GM19468 (cell line): Measurements from ENCODE around the gene LRRC49.
"Not testable (repeated sequence)": the region's sequence is repeated elsewhere in the genome, so short reads cannot be mapped to it uniquely, and the experiment has no call there.

ENCODE experiments used
- ATAC-seq: cut with Tn5 transposase; IDR thresholded peaks from one replicate; pipeline ENCODE4 v1.9.1; 2021; ENCODE audit warnings: mild to moderate bottlenecking, moderate library complexity, moderate number of reproducible peaks; ENCODE audit not compliant: unreplicated experiment; ENCODE audit errors: extremely low read depth

Gene LRRC49

DNA sequence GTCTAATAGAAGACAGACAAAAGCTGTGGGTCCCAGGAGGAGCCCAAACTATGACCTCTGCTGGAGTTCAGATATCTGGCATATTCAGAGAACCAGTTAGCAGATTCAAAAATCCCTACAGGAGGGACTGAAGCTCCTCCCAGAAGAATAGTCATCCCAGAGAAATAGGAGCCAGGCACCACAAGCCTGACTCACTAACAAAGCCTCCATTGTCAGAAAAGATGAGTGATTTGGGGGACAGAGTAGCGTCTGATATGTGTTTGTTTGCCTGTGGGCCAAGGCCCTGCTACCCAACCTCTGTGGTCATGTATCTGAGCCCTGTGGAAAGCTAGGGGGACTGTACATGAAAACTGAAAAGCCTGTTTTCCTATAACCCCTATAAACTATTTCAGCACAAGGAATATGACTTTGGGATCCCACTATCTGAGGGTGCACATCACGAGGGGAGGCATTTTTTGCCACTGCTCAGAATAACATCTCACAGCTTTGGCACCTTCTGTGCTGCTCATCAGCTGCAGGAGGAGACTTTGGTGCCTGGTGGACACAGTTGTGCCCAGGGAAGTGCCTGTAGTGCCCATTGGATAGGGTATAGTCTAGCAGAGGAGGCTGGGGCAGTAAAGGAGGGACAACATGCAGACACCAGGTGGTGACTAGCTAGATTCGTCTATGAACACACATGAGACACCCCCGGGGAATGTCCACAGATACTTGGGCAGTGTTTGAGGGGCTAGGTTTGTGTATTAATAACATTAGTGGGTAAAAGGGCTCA lies 29.0 kb upstream of the LRRC49 start:
- ATAC-seq, result no peak

DNA sequence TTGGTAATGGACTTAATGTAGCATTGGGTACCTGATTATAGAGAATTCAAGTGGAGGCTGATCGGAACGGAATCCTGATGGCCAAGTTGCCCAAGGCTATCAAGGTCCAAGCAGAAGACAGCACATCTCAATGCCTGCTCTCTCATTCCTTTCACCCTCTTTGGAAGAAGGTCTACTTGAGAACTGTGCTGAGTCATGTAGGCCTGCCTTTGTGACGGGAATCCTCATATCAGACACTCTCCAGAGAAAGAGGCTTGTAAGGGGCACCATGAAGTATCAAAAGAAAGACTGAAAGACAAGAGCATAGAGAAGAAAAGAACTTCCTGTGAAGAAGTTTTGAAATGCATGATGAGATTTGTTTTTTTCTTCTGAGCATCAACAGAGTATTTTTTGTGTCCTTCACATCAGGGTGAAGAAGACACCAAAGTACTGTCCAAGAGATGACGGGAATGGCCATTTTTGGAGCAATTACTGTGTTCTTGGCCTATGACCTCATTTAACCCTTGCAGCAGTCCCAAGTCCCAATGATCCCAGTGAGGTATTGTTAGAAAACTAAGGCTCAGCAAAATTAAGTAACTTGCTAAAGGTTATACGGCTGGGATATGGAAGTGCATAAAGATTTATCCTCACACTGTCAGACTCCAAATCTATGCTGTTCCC lies 25.5 kb upstream of the LRRC49 start:
- no peak for ATAC-seq

DNA sequence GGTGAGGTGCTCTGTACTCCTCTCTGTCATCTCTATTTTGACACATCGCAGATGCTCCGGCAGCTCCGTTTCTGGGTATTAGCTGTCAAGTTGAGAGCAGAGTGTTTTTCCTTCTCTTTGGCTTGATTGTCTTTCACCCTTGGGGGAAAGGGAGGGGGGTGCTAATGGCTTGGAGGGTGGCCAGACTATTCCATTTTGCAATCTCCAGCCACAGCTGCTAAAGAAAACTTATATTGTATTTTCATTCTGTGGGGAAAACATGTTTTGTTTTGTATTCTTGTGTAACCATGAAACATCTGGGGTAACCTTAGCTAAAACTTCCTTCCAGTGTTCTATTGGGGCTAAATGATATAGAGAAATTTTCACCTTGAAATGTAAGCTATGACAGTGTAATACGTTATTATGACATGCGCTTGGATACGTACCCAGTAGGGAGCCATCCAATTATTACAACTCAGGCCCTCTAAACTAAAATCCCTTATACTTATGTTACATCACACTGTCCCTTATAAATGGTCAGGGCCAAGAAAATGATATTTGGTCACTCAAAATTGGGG lies 24.6 kb upstream of the LRRC49 start:
- ATAC-seq, result no peak

- ATAC-seq, result no peak
Measured at GRCh38 chr15:70869346-70869745, 23.3 kb upstream of the LRRC49 start.

GRCh38 chr15:70870051-70870450 lies 22.6 kb upstream of the LRRC49 start:
- ATAC-seq, result no peak

DNA sequence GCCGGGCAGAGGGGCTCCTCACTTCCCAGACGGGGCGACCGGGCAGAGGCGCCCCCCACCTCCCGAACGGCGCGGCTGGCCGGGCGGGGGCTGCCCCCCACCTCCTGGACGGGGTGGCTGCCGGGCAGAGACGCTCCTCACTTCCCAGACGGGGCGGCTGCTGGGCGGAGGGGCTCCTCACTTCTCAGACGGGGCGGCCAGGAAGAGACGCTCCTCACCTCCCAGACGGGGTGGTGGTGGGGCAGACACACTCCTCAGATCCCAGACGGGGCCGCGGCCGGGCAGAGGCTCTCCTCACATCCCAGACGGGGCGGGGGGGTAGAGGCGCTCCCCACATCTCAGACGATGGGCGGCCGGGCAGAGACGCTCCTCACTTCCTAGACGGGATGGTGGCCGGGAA lies 21.1 kb upstream of the LRRC49 start:
- ATAC-seq, result not testable (repeated sequence)

DNA sequence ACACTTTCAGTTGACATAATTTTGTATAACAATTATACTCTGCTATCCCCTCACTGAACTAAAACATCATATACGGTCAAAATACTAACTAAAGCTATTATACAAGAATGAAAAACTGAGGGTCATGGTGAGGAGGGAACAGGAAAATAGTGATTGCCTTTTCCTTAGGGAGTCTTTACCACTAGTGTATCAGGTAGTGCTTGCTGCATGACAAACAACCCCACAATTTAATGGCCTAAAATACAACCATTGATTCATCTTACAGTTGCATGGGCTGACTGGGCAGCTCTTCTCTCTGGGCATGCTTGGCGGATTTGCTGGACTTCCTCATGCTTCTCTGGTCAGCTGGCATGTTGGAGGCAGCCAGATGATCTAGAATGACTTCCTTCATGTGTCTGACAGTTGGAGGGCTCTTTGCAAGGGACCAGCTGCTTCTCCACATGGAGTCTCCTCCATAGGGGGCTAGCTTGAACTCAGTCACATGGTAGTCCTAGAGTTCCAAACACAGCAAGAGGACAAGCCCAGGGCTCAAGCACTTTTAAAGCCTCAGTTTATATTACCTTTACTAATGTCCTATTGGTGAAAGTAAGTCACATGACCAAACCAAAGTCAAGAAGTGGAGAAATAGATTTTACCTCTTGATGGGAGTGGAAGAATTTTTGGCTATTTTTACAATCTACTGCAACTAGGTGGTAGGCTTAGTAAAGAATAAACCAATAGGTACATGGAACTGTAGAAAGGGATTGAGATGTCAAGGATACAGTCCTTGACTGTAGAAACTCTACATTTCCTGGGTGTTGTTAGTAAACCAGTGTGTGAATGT lies 19.2 kb upstream of the LRRC49 start:
- no peak for ATAC-seq

GRCh38 chr15:70875001-70875782 lies 17.4 kb upstream of the LRRC49 start:
- ATAC-seq, result no peak

DNA sequence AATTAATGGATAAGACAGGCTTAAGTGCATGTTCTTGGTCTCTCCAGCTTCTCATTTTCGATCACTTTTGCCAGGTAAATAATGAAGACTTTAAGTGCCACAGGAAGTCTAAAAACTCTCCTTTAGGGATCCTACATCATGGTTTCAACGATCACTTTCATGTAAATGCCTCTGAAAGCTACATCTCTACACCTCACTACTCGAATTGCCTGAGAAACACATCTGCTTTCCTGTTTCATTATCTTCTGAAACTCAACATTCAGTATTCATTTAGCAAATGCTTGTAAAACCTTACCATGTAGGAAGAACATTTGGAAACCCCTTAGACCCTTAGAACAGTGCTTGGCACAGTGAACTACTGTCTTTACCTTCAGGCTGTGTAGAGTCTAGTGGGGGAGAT lies 16.6 kb upstream of the LRRC49 start:
- peak; percentile 39 for ATAC-seq

DNA sequence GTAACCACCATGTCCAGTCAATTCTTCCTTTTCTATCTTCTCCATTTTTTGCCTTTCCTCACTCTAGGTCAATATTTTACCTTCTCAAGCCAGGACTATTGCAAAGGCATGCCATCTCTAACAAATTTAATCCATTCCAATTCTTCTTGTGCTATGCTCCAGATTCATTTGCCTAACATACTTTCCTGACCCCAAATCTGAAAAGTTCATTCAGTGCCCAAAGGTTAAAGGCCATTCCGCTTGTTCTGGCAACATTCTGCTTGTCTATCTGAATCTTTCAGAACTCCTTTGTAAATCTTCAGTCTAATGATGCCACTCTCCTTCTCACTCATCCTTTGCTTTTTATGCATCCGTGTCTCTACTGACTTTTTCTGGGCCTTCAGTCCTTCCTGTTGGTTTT lies 15.9 kb upstream of the LRRC49 start:
- no peak for ATAC-seq

DNA sequence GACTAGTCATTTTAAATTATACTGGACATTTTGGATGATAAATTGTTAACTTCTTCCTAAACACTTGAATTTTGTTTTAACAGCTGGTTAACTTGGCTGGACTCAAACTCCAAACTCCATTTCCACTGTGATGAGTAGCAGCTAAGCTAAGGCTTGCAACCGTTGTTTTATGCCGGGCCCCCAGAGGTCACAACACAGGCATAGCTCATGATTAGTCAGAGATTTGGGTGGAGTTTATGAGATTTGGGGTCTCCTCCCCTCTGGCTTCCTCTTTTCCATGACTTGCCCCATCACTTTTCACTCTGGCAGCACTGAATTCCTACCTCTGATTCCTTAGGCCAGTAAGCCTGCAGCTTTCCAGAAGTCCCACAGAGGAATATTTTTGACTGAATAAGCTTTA lies 13.2 kb upstream of the LRRC49 start:
- ATAC-seq, result no peak

GRCh38 chr15:70880781-70881180 lies 11.8 kb upstream of the LRRC49 start:
- ATAC-seq, result no peak

GRCh38 chr15:70882361-70882760 lies 10.3 kb upstream of the LRRC49 start:
- ATAC-seq, result no peak

- no peak for ATAC-seq
Measured at GRCh38 chr15:70892912-70893560, 410 bp downstream of the LRRC49 start.

DNA sequence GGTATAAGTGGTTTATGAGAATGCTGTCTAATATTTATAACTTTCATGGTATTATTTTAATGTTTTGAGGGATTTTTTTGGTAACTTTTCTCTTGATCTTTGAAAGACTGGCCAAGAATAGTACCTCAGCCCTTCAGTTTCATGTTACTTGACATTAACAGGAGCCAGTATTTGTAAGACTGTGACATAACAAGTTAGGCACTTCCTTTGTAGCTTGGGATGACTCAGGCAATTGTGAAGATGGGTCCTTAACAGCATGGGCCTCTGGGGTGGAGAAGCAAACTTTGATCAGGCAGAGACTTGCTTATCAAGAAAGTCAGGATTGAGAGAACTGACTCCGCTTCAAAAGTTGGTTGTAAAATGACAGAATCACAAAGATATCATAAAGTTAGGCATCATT lies 9.5 kb downstream of the LRRC49 start:
- no peak for ATAC-seq

GRCh38 chr15:70906842-70907241 lies 14.2 kb downstream of the LRRC49 start:
- no peak for ATAC-seq

- no peak for ATAC-seq
Measured at GRCh38 chr15:70907784-70908471, 15.3 kb downstream of the LRRC49 start.

GRCh38 chr15:70910958-70911357 lies 18.3 kb downstream of the LRRC49 start:
- no peak for ATAC-seq

DNA sequence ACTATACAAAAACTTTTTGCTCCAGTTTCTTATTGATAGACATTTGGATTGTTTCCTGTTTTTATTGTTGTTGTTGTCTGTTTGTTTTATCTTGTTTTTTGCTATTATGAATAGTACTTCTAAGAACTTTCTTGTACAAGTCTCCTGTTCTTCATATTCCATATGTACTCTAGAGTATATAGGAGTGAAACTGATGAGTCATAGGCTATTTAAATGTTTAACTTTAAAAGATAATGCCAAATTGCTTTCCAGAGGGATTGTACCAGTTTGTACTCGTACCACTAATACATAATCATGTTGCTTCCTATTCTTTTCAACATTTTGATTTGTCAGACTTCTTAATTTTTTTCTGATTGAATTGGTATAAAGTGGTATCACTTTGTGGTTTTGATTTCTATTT lies 19.6 kb downstream of the LRRC49 start:
- no peak for ATAC-seq
